ENCODE results near the gene FSHR. TPM values are rescaled to one million over a fixed set of nuclear protein-coding genes. Genes with fewer than 3 reads are reported as not detected.

FSHR gene
- total RNA-seq, 4 donors from 2014 or later: not detected

GRCh38 chr2:48968011-48968410 is 186.3 kb downstream of the FSHR start:
- in situ Hi-C loops (cut with MboI; ENCODE audit: low sequenced_read_pairs in 4 of 4): no loop called here
- no peaks in the 10 kb centered on the region for H3K27me3 ChIP-seq
- no peak overlapping the region for H3K4me3 ChIP-seq
- H3K27ac ChIP-seq: no peak overlapping the region
- H3K36me3 ChIP-seq: no peaks in the 10 kb centered on the region
- ATAC-seq (no peak), DNase-seq (no peak)
- no peaks in the 10 kb centered on the region for H3K4me1 ChIP-seq
- intact Hi-C loops (cut with DNase I; ENCODE audit: low total_unique reads): no loop called here
- H3K9me3 ChIP-seq: no peaks in the 10 kb centered on the region
- no peak for TF ChIP-seq POLR2A (IDR thresholded peaks at IDR 0.05)
- TF ChIP-seq, protein P1, sequence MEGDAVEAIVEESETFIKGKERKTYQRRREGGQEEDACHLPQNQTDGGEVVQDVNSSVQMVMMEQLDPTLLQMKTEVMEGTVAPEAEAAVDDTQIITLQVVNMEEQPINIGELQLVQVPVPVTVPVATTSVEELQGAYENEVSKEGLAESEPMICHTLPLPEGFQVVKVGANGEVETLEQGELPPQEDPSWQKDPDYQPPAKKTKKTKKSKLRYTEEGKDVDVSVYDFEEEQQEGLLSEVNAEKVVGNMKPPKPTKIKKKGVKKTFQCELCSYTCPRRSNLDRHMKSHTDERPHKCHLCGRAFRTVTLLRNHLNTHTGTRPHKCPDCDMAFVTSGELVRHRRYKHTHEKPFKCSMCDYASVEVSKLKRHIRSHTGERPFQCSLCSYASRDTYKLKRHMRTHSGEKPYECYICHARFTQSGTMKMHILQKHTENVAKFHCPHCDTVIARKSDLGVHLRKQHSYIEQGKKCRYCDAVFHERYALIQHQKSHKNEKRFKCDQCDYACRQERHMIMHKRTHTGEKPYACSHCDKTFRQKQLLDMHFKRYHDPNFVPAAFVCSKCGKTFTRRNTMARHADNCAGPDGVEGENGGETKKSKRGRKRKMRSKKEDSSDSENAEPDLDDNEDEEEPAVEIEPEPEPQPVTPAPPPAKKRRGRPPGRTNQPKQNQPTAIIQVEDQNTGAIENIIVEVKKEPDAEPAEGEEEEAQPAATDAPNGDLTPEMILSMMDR (IDR thresholded peaks at IDR 0.05 in 4 of 5, conservative IDR thresholded peaks at IDR 0.05 in 1 of 5): no peak

- H3K9me3 ChIP-seq: no peaks in the 10 kb centered on the region
- H3K27ac ChIP-seq: no peak overlapping the region
- intact Hi-C loops (cut with DNase I; ENCODE audit: low total_unique reads) (no loop called here), in situ Hi-C loops (cut with MboI; ENCODE audit: low sequenced_read_pairs in 4 of 4) (no loop called here)
- no peaks in the 10 kb centered on the region for H3K27me3 ChIP-seq
- no peak for TF ChIP-seq POLR2A (IDR thresholded peaks at IDR 0.05)
- TF ChIP-seq, protein P1 (IDR thresholded peaks at IDR 0.05 in 4 of 5, conservative IDR thresholded peaks at IDR 0.05 in 1 of 5): no peak
- no peaks in the 10 kb centered on the region for H3K4me1 ChIP-seq
- no peak overlapping the region for H3K4me3 ChIP-seq
- no peak for ATAC-seq
- H3K36me3 ChIP-seq: no peaks in the 10 kb centered on the region
- DNase-seq: no peak
Observed at GRCh38 chr2:48965204-48965603, 189.1 kb downstream of the FSHR start.

- Histone ChIP-seq H3K27me3 (no peaks in the 10 kb centered on the region), H3K4me3 (no peak overlapping the region), H3K9me3 (no peaks in the 10 kb centered on the region), H3K36me3 (no peaks in the 10 kb centered on the region), H3K4me1 (no peaks in the 10 kb centered on the region), H3K27ac (no peak overlapping the region)
- TF ChIP-seq POLR2A (IDR thresholded peaks at IDR 0.05): no peak
- TF ChIP-seq, protein P1 (IDR thresholded peaks at IDR 0.05 in 4 of 5, conservative IDR thresholded peaks at IDR 0.05 in 1 of 5): no peak
- ATAC-seq (no peak), DNase-seq (no peak)
- intact Hi-C loops (cut with DNase I; ENCODE audit: low total_unique reads) (no loop called here), in situ Hi-C loops (cut with MboI; ENCODE audit: low sequenced_read_pairs in 4 of 4) (no loop called here)
Observed at GRCh38 chr2:48961009-48961408, 193.3 kb downstream of the FSHR start.

DNA sequence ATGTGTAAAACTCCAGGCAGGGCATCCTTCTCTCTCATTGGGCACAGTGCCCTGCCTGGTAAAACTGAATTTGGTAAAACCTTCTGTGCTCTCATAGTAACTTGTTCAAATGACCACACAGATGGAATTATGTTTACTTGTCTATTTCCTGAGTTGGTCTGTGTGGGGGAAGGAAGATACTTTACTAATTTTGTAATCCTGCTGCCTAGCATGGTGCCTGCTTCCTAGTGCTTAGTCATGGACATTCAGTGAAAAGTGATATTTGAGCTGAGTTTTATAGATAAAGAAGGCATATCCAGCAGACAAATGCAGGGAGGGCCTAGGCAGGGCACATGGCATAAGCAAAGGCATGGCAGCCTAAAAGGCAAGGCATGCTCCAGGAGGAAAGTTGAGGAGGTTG is 199.4 kb downstream of the FSHR start:
- Histone ChIP-seq H3K27ac (no peak overlapping the region), H3K9me3 (no peaks in the 10 kb centered on the region), H3K4me3 (no peak overlapping the region), H3K36me3 (no peaks in the 10 kb centered on the region), H3K4me1 (no peaks in the 10 kb centered on the region), H3K27me3 (no peaks in the 10 kb centered on the region)
- in situ Hi-C loops (cut with MboI; ENCODE audit: low sequenced_read_pairs in 4 of 4): no loop called here
- TF ChIP-seq POLR2A (IDR thresholded peaks at IDR 0.05): no peak
- TF ChIP-seq, protein P1 (IDR thresholded peaks at IDR 0.05 in 4 of 5, conservative IDR thresholded peaks at IDR 0.05 in 1 of 5): no peak
- ATAC-seq: no peak
- no peak for DNase-seq
- intact Hi-C loops (cut with DNase I; ENCODE audit: low total_unique reads): no loop called here

DNA sequence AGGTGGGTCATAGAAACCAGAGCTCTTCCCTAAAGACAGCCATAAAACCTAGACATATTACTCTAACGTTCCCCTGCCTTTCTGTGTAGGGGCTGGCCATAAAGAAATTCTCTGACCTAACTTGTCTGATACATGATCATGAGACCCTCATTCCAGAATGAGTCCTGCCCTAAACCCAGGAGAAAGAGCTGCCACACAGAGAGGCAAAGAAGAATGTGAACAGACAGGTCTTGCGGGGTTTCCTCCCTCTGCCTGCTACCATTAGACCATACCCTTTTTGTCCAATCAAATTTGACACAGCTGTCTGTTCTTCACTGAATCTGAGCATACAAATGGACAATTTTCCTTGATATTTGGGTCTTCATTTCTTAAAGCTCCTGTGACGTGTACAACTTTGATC is 200.0 kb downstream of the FSHR start:
- DNase-seq (no peak), ATAC-seq (no peak)
- Histone ChIP-seq H3K9me3 (no peaks in the 10 kb centered on the region), H3K36me3 (no peaks in the 10 kb centered on the region), H3K27me3 (no peaks in the 10 kb centered on the region), H3K27ac (no peak overlapping the region), H3K4me1 (no peaks in the 10 kb centered on the region), H3K4me3 (no peak overlapping the region)
- intact Hi-C loops (cut with DNase I; ENCODE audit: low total_unique reads) (no loop called here), in situ Hi-C loops (cut with MboI; ENCODE audit: low sequenced_read_pairs in 4 of 4) (no loop called here)
- TF ChIP-seq, protein P1 (IDR thresholded peaks at IDR 0.05 in 4 of 5, conservative IDR thresholded peaks at IDR 0.05 in 1 of 5): no peak
- TF ChIP-seq POLR2A (IDR thresholded peaks at IDR 0.05): no peak

All from gastrocnemius medialis (tissue), 4 donors.